ENCODE data around the gene ESYT1.

DNA sequence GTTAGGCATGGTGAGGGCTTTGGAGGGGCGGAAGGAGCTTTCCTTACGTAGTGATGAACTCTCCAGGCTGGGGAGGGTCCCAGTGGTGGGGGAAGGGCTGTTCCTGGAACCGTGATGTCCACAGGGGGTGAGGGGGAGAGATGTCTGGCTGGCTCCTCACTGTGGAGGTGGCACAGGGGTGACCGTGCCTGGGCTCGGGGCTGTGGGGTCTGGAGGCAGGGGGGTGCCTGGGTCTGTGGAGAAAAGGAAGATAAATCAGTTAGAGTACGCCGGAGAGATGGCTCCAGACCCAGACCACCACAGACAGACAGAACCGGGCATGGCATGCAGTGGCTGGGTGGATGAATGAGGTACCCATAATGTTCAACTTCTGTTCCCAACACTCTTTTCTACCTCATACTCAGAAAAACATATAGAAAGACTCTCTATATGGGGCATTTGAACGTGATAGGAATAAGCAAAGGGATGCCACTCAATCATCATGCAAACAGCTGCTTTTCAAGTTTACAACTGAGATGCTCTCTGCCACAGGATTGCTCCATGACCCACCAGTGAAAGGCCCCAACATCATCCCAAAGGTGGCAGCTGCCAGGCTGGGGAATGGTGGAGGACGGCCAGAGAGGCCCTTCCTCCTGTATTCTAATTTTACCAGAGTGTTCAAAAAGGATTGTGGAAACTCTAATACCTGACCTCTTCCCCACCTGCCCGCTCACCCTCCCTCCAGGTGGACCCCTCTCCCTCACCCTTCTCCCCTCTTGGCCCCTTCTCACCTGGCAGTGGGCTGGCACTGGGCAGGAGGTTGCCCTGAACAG is 35.7 kb downstream of the ESYT1 start:
- TF ChIP-seq, protein P1, sequence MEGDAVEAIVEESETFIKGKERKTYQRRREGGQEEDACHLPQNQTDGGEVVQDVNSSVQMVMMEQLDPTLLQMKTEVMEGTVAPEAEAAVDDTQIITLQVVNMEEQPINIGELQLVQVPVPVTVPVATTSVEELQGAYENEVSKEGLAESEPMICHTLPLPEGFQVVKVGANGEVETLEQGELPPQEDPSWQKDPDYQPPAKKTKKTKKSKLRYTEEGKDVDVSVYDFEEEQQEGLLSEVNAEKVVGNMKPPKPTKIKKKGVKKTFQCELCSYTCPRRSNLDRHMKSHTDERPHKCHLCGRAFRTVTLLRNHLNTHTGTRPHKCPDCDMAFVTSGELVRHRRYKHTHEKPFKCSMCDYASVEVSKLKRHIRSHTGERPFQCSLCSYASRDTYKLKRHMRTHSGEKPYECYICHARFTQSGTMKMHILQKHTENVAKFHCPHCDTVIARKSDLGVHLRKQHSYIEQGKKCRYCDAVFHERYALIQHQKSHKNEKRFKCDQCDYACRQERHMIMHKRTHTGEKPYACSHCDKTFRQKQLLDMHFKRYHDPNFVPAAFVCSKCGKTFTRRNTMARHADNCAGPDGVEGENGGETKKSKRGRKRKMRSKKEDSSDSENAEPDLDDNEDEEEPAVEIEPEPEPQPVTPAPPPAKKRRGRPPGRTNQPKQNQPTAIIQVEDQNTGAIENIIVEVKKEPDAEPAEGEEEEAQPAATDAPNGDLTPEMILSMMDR (conservative IDR thresholded peaks at IDR 0.05 in 1 of 2, IDR thresholded peaks at IDR 0.05 in 1 of 2; ENCODE audit: low read depth in 1 of 2, low read length in 2 of 2) = no peak
- TF ChIP-seq EZH2 (IDR thresholded peaks at IDR 0.05; ENCODE audit: low read length, missing control alignments) = no peak

Measured in fibroblast of lung (primary cell).